ENCODE results near the gene SPRY4.

SPRY4 gene

GRCh38 chr5:142310803-142311202, 14.0 kb downstream of the SPRY4 start:
- Histone ChIP-seq H3K9me2 (replicated peaks; ENCODE audit: control insufficient read depth, low read length) (no peaks in the 10 kb centered on the region), H3K4me2 (ENCODE audit: low read length) (no peak overlapping the region), H3K9me3 (ENCODE audit: control insufficient read depth, insufficient read depth, low read length) (no peaks in the 10 kb centered on the region), H3K27ac (ENCODE audit: low read depth, low read length) (no peak overlapping the region), H3K27me3 (ENCODE audit: control insufficient read depth, low read length) (peaks cover 6% of the 10 kb centered on the region), H3K36me3 (ENCODE audit: control insufficient read depth, low read length) (no peaks in the 10 kb centered on the region), H3K79me2 (ENCODE audit: control insufficient read depth, low read length) (no peaks in the 10 kb centered on the region), H3K4me1 (ENCODE audit: control insufficient read depth, low read length) (peaks cover 4% of the 10 kb centered on the region), H3K4me3 (ENCODE audit: low read length) (no peak overlapping the region), H3F3A (ENCODE audit: control insufficient read depth, insufficient read depth) (no peaks in the 10 kb centered on the region), H4K20me1 (ENCODE audit: control insufficient read depth, insufficient read depth, low read depth, low read length) (no peaks in the 10 kb centered on the region)
- no peak for TF ChIP-seq CTCF (IDR thresholded peaks at IDR 0.05; ENCODE audit: low read depth, low read length, poor library complexity, severe bottlenecking)

GRCh38 chr5:142309747-142310318, 15.0 kb downstream of the SPRY4 start:
- Histone ChIP-seq H3K9me2 (replicated peaks; ENCODE audit: control insufficient read depth, low read length) (no peaks in the 10 kb centered on the region), H3K27ac (ENCODE audit: low read depth, low read length) (no peak overlapping the region), H3K4me3 (ENCODE audit: low read length) (no peak overlapping the region), H3K4me1 (ENCODE audit: control insufficient read depth, low read length) (no peaks in the 10 kb centered on the region; the same call in 1 of the 2 replicates), H3K27me3 (ENCODE audit: control insufficient read depth, low read length) (no peaks in the 10 kb centered on the region), H4K20me1 (ENCODE audit: control insufficient read depth, insufficient read depth, low read depth, low read length) (no peaks in the 10 kb centered on the region), H3K36me3 (ENCODE audit: control insufficient read depth, low read length) (no peaks in the 10 kb centered on the region), H3K79me2 (ENCODE audit: control insufficient read depth, low read length) (no peaks in the 10 kb centered on the region), H3K9me3 (ENCODE audit: control insufficient read depth, insufficient read depth, low read length) (no peaks in the 10 kb centered on the region), H3K4me2 (ENCODE audit: low read length) (no peak overlapping the region), H3F3A (ENCODE audit: control insufficient read depth, insufficient read depth) (no peaks in the 10 kb centered on the region)
- no peak for TF ChIP-seq CTCF (IDR thresholded peaks at IDR 0.05; ENCODE audit: low read depth, low read length, poor library complexity, severe bottlenecking)
- no peak for TF ChIP-seq EZH2phosphoT487 (IDR thresholded peaks at IDR 0.05; ENCODE audit: borderline replicate concordance, low read length)

GRCh38 chr5:142308358-142308757, 16.5 kb downstream of the SPRY4 start:
- Histone ChIP-seq H3K36me3 (ENCODE audit: control insufficient read depth, low read length) (no peaks in the 10 kb centered on the region), H3F3A (ENCODE audit: control insufficient read depth, insufficient read depth) (no peaks in the 10 kb centered on the region), H3K9me2 (replicated peaks; ENCODE audit: control insufficient read depth, low read length) (no peaks in the 10 kb centered on the region), H3K27ac (ENCODE audit: low read depth, low read length) (no peak overlapping the region), H3K79me2 (ENCODE audit: control insufficient read depth, low read length) (no peaks in the 10 kb centered on the region), H4K20me1 (ENCODE audit: control insufficient read depth, insufficient read depth, low read depth, low read length) (no peaks in the 10 kb centered on the region), H3K27me3 (ENCODE audit: control insufficient read depth, low read length) (no peaks in the 10 kb centered on the region), H3K4me2 (ENCODE audit: low read length) (no peak overlapping the region), H3K9me3 (ENCODE audit: control insufficient read depth, insufficient read depth, low read length) (no peaks in the 10 kb centered on the region), H3K4me1 (ENCODE audit: control insufficient read depth, low read length) (no peaks in the 10 kb centered on the region), H3K4me3 (ENCODE audit: low read length) (no peak overlapping the region)
- no peak for TF ChIP-seq CTCF (IDR thresholded peaks at IDR 0.05; ENCODE audit: low read depth, low read length, poor library complexity, severe bottlenecking)
- TF ChIP-seq EZH2phosphoT487 (IDR thresholded peaks at IDR 0.05; ENCODE audit: borderline replicate concordance, low read length) = no peak
